Activated naive CD8-positive, alpha-beta T cell treated with anti-CD3 and anti-CD28 coated beads, Interleukin-2, amount 50 U/mL, for 16 hours (primary cell): ENCODE results near the gene KRT76.
"Not testable (repeated sequence)": the region's sequence is repeated elsewhere in the genome, so short reads cannot be mapped to it uniquely, and the experiment has no call there.

Source experiments
- DNase-seq: peaks from one replicate; pipeline ENCODE4 v3.0.0-alpha.2; 2020; ENCODE audit warnings: low read depth, low spot score

Gene KRT76

GRCh38 chr12:52759695-52760094 lies 17.4 kb downstream of the KRT76 start:
- DNase-seq: no peak

DNA sequence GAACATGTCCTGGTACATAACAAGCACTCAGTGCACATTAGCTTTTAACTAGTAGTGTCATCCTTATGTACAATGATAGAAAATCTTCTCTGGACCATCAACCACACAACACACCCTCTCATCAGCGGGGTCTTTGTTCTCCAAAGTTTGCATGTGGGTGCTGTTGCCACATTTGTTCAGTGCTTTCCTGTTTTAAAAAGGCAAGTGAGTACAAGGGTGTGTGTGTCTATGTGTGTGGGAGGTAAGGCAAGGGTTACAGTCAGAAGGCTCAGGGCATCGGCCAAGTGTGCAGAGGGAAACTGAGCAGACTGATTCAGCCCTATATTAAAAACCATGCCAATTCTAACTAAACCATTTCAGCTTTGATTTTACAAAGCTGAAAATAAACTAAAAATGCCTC lies 17.9 kb downstream of the KRT76 start:
- no peak for DNase-seq

- DNase-seq: no peak
Observed at GRCh38 chr12:52757449-52758176, 19.5 kb downstream of the KRT76 start.

- no peak for DNase-seq
Observed at GRCh38 chr12:52756281-52756960, 20.7 kb downstream of the KRT76 start.

GRCh38 chr12:52755533-52755932 lies 21.6 kb downstream of the KRT76 start:
- no peak for DNase-seq

DNA sequence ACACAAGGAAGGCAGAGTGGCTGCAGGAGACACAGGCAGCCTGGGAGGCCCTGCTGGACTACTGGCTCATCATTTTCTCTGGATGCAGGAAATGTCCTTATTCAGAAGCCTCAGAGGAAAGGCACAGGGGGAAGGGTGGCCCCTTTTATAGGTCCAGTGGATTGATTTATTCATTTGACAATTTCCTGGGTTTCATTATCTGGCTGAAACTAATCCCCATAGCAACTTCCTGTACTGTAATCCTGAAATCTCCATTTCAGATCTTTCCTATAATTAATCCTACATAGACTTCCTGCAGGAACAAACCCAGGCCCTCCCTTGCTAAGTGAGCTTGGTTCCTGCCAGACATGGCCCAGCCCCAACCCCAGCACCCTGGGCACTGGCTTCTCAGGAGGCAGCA lies 23.0 kb downstream of the KRT76 start:
- no peak for DNase-seq

GRCh38 chr12:52753283-52753682 lies 23.9 kb downstream of the KRT76 start:
- no peak for DNase-seq

GRCh38 chr12:52752516-52752915 lies 24.6 kb downstream of the KRT76 start:
- DNase-seq: no peak

- no peak for DNase-seq
Observed at GRCh38 chr12:52751795-52752194, 25.4 kb downstream of the KRT76 start.

DNA sequence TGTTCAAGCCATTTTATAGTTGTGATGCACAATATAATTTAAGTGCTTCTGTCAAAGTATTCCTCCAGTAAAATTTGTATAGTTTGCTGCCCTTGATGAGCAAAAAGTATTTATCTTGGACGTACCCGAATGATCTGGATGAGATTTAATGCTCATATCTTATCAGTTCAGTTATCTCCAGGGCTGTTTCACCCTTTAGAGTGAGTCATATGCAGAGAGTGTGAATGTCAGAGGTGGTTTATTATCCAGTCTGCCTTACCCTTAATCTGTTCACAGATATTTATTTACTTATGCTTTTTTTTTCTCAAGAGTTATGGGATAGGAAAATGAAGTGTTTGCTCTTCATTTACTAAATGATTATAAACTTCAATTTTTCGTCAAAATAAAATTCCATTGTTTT lies 26.6 kb downstream of the KRT76 start:
- not testable (repeated sequence) for DNase-seq

DNA sequence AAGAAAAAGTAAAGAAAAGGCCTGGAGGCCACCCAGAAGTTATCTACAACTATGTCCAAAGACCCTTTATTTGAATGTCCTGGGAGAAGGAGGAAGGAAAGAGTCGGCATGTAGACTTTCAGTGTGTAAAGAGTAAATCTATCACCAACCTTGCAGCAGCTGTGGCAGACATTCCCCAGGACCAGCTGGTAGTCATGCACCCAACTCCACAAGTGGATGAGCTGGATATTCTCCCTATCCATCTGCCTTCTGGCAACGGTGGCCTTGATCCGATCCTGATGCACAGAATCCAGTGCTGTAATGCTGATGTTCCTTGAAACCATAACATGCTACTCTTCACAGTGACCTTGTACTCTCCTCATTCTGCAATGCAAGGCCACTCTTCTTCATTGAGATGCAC lies 27.3 kb downstream of the KRT76 start:
- no peak for DNase-seq

- DNase-seq: no peak
Observed at GRCh38 chr12:52748578-52748977, 28.6 kb downstream of the KRT76 start.

- no peak for DNase-seq
Observed at GRCh38 chr12:52745554-52745953, 31.6 kb downstream of the KRT76 start.

DNA sequence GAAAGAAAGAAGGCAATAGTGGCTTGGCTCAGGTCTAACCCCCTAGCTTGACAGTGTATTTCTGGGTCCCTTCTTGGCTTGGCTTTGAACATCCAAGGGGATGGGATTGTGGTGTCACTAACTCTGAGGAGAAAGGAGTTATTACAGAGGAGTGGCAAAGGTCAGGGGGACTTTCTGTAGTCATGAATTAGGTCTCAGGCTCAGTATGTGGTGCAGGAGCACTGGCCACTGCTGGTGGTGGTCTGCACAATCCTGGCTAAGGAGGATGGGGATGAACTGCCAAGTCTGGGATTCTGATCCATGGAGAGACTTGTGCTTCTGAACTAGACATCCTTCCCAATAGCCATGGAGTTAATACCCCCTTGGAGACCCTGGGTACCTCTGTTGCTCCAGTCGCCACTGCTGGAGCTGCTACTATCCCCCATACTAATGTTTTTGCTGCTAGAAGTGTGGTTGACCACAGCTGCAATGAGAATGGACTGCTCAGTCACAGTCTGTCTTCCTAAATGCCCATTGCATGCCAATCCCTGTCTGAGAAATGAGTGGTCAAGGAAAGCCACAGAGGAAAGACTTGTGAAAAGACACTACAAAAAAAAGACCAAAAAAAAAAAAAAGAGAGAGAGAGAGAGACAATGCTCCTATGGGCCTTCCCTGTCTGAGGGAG lies 32.5 kb downstream of the KRT76 start:
- no peak for DNase-seq

DNA sequence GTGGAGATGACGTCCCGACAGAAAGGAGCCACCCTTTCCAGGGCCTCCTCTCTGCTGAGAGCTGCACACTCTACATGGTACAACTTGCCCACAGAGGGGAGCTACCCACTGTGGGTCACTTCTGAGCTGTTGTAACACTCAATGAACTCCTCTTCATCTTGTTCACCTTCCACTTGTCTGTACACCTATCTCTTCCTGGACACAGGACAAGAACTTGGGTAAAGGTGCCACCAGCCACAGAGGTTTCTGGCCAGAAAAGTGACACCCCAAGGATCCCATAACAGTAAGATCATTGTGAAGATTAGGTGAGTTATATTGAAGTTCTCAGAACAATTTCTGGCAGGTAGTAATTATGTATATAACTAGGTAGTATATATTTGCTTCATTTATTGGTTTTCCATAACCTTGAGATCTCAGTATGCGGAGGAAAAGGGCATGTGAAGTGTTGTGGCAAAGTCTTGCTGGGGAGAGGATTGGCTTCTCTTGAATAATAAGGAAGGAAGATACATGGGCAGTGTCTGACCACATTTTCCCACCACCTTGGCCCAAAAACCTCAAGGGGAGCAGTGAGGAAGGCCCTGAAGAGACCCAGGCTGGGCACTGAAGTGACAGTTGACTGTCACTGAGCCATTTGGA lies 34.2 kb downstream of the KRT76 start:
- DNase-seq: no peak

DNA sequence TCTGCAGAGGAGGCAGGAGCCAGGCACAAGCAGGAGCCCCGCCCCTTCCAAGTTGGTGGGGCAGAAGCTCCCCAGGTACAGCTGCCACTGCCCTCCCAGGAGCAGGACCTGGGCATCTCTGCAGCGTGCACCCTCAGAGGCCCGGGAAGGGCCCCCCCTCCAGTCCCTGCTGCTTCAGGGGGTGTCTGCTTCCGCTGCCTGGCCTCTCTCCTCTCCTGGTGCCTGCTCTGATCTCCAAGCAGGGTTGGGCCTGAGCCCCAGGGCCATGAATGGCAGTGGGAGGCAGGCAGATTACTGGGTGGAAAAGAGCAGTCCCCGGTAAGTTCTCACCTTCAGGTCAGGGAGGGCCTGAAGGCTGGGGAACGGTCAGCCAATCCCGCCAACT lies 35.0 kb downstream of the KRT76 start:
- DNase-seq: no peak

DNA sequence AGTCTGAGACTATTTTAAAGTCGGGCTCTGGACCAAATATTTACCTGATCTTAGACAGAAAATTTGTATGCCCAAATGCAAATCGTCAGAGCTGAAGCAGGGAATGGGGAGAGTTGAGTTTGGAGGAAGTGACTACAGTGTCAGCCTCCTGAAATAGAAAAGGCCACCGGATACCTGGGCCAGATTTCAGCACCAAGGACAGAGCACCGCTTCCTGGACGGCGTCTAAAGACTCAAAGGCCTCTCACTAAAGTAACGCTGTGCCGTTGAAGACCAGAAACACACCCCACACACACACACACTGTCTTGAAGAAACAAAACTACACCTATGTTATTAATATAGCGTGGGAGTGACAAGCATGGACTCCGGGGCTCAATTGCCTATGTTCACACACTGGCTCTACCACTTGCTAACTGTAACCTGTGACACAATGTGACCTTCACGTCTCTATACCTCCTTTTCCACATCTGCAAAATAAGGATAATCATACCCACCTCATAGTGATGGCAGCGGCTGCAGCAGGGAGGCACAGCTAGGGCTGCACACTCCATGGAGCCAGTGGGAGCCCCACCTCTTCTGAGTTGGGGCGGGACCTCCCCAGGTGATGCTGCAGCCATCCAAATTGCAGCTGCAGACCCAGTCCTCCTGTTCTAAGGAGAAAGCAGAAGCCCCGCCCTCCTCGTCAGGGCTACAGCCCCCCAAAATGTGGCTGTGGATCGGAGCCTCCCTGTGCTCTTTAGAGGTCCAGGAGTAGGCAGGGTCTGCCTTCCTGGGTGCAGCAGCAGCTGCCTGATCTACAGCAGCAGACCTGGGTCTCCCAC lies 35.6 kb downstream of the KRT76 start:
- DNase-seq: peak; percentile 21

GRCh38 chr12:52740584-52740983 lies 36.6 kb downstream of the KRT76 start:
- no peak for DNase-seq

GRCh38 chr12:52739963-52740362 lies 37.2 kb downstream of the KRT76 start:
- DNase-seq: no peak

DNA sequence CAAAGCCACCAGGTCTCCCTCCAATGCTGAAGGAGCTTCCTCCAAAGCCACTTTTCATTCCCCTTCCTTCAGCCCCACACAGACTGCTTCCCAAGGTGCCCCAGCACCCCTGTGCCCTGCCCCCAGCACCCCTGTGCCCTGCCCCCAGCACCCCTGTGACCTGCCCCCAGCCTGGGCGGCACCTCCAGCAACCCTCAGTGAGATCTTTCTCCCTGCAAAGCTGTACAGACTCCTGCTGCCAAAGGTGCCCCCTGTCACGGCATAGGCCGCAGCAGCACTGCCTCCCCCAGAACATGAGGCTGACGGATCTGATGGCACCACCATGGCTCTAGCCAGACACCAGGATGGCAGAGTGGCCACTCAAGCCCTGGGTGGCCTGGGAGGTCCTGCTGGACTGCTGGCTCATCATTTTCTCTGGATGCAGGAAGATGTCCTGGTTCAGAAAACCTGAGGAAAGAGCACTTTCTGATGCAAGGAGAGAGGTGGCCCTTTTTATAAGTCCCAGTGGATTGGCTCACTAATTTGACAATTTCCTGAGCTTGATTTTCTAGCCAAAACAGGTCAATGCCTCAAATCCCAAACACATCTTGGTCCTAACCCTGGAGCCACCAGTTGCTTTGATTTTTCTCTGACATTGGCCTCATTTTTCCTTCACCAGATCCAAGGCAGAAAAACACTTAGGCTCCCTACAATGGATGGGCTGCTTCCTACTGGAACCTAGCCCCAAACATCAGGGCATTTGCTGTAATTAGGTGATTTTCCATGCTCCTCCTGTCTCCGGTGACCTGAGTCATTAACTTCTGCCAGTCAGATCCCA lies 41.1 kb downstream of the KRT76 start:
- no peak for DNase-seq

- DNase-seq: no peak
Observed at GRCh38 chr12:52735106-52735505, 42.0 kb downstream of the KRT76 start.
